ACHN (cell line): ENCODE measurements around the gene CTAGE8.
"Not testable (repeated sequence)": the region's sequence is repeated elsewhere in the genome, so short reads cannot be mapped to it uniquely, and the experiment has no call there.

Source experiments
- DNase-seq: peaks from one replicate; pipeline ENCODE4 v3.0.0-alpha.2; 2015
- in situ Hi-C: cut with HindIII; loops from 2 replicates; pipeline ENCODE4 v1.10.0; 2017; ENCODE audit warnings: low sequenced_read_pairs, low pct_ligation_motif_present, low pct_unique_long_range_greater_than_20kb

CTAGE8 gene, protein sequence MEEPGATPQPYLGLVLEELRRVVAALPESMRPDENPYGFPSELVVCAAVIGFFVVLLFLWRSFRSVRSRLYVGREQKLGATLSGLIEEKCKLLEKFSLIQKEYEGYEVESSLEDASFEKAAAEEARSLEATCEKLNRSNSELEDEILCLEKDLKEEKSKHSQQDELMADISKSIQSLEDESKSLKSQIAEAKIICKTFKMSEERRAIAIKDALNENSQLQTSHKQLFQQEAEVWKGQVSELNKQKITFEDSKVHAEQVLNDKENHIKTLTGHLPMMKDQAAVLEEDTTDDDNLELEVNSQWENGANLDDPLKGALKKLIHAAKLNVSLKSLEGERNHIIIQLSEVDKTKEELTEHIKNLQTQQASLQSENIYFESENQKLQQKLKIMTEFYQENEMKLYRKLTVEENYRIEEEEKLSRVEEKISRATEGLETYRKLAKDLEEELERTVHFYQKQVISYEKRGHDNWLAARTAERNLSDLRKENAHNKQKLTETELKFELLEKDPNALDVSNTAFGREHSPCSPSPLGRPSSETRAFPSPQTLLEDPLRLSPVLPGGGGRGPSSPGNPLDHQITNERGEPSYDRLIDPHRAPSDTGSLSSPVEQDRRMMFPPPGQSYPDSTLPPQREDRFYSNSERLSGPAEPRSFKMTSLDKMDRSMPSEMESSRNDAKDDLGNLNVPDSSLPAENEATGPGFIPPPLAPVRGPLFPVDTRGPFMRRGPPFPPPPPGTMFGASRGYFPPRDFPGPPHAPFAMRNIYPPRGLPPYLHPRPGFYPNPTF

DNA sequence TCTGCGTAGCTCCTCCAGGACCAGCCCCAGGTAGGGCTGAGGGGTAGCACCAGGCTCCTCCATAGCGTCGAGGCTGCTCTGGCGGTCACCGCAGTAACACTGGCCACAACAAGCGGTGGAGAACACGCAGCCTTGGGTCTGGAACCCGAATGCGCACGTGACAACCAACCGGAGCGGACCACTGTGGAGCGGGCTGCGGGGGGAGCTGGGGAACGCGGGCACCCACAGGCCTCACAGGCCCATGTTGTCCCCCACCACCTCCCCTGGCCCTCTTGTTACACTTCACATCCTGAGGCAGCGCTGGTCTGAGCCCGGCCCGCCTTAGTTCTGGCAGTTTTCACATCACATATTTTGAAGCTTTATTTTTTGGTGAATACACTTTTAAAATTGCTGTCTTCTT lies at the start of gene CTAGE8:
CTAGE8 (minus strand) TSS at position 101 of the 400 bp plus-strand sequence; CDS start at position 63, 38 bp downstream.
- DNase-seq, in situ Hi-C loops: not testable (repeated sequence)

DNA sequence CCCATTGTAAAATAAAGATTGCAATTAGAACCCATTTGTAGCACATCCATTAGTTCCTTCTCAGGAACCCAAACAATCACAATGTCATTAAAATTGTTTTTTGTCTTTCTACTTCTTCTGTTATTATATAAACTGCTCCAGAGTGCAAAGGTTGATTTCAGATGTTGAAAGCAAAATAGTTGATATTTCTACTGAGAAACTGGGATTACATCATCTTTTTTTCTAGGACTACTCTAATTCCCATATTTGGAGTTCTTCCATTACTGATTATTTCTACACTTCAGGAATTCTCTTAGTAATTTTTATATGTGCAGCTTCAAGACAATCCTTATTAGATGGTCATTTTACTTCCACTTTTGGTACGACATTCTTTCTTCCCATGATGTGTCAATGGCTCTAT lies 48.4 kb upstream of the CTAGE8 start:
- DNase-seq, in situ Hi-C loops: not testable (repeated sequence)

DNA sequence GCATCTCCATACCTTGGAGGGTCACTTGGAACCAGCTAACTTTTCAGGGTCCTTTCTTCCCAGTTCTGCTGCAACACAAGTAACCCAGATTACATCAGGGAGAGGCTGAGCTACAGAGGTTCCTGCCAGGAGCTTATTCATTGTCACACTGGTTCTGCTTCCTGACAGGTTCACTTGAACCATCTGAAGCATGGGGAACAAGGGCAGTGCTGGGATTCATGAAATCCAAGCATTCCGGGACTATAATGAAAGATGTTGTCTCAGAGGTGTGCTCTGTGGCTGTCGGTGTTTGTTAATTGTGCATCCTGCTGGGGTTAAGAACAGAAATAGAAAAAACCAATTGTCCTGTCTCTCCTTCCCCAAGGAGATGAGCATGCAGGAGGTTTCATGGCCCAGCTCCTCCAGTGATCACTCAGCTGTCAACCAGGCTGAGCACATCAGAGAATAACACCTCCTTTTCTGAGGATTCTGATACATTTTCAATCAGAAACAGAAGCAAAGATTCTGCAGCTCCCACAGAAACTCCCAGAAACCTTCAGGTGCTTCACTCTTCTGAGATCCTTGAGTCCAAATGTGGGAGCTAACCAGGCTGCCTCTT lies 42.9 kb upstream of the CTAGE8 start, which contains the start of gene OR2A1:
OR2A1 (plus strand) TSS at position 548 of the 598 bp plus-strand sequence. CDS start 5,706 bp downstream, outside the sequence.
- in situ Hi-C loops, DNase-seq: not testable (repeated sequence)

DNA sequence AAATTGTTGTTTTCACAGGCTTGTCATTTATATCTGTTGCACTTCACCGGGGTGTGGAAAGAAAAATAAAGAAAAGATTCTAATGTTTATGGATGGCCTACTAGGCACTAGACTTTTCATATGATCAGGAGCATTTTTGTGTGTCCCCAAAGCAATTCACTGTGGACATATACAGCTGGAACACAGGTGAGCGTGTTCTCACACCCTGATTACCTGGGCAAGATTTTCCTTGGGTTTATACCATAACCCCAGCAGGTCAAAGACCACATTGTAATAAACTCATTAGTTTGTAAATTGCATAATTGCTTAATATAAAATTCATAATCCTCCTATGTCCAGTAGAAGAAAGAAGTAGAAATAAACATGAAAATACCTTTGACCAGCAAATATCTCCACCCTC lies 42.1 kb upstream of the CTAGE8 start:
- in situ Hi-C loops = not testable (repeated sequence)

DNA sequence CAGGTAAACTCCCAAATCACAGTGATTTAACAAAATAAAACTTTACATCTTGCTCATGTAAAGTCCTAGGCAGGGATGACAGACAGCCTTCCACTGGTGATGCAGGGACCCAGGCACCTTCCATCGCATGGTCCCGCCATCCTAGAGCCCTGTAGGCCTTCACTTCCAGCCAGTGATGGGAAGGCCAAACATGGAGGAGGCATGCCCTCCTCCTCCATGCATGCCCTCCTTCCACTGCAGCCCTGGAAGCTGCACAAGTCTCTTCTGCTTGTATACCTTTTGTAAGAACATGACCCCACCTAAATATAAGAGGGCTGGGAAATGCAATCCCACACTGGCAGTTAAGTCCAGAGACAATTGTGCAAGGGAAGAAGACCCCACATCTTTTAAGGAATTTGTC lies 40.6 kb upstream of the CTAGE8 start:
- in situ Hi-C loops, DNase-seq: not testable (repeated sequence)

More for the DNA sequence above, 42.1 kb upstream of the CTAGE8 start:
- not testable (repeated sequence) for DNase-seq

DNA sequence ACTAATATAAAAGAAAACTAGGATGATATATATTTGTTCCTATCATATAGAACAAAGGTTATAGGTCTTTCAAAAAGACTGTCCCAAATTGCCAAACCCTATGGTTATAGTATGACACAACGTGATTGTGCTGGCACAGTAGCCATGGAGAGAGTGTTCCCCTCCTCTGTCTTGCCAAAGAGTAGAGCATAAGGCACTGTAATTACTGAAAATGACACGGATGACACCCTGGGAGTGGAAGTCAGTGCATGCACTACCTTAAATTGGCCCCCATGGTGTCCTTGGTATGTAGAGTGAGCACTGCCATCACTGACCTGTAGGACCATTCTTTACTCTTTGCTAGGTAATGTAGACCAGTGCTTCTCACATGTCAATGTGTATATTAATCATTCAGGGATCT lies 36.1 kb upstream of the CTAGE8 start:
- DNase-seq, in situ Hi-C loops: not testable (repeated sequence)

DNA sequence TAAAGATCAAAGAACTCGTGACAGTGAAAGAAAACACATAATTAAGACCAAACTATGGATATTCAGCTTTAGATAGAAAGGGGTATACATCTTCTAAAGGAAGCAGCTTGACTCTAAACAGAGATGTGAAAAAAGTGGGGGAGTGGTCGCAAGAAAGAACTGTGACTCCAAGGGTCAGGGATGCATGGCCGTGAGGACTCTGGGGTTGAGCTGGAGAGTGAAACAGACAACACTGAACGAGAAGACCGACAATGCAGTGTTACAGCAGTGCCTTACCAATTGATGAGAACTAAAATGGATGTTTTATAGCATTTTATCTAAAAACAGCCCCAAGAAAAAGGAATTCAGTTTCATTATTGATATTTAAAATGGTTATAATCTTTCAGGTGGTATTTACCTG lies 34.5 kb upstream of the CTAGE8 start:
- DNase-seq, in situ Hi-C loops: not testable (repeated sequence)

DNA sequence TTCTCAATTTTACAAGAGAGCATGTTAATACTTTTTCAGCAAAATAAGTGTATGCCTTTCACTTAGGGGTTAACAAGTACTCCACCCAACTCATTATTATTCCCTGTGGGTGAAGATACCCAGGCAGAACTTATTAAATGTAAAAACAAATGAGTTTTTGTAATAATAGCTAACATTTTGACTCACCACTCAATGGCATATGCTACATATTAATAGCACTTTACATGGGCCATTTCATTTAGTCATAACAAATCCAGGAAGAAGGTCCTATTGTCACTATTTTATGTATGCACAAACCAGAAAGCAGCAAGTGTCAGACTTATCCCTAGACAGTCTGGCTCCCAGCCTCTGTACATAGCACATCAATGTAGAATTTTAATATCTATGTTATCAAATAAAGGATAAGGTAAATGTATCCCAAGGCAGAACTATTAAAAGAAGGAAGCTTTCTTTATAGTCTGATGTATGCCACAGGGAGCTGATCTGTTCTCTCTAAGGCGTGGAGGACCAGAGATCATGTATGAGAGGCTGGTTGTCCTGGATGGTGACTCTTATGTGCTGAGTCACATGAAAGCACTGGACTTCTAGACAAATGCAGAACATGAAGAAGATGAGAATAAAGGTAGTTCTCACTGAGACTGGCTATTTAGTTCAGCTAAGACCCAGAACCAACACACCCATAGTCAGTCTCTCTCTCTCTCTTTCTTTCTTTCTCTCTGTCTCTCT lies 33.7 kb upstream of the CTAGE8 start:
- DNase-seq, in situ Hi-C loops: not testable (repeated sequence)

DNA sequence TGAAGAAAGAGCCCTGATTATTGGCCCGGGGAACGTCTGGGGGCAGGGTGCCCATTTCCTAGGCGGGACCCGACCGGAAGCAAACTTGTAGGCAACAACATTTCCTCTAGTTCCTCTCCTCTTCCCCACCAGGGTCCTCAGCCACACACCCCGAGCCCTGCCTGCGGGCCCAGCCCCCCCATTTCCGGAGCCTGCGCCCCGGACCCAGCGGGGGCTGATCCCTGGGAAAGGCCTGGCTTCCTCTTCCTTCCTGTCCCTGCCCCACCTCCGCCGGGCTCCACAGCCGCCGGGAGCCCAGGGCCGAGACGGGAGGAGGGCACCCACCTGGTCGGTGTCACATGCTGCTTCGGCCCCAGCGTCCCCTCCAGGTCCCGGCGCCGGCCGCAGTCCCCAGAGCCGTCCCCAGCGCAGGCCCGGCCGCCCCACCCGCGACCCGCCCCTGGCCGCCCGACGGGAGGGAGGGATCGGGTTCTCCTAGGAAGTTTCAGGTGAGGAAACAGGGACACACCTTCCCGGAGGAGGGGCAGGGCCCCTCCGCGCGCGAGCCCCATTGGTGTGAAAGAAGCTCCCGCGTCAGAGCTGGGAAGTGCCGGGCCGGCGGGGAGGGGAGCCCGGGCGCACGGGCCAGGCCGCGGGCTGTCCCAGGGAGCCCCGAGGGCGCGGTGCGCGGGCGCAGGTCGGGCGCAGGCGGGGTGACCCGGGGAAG lies 24.9 kb upstream of the CTAGE8 start:
- DNase-seq, in situ Hi-C loops: not testable (repeated sequence)

DNA sequence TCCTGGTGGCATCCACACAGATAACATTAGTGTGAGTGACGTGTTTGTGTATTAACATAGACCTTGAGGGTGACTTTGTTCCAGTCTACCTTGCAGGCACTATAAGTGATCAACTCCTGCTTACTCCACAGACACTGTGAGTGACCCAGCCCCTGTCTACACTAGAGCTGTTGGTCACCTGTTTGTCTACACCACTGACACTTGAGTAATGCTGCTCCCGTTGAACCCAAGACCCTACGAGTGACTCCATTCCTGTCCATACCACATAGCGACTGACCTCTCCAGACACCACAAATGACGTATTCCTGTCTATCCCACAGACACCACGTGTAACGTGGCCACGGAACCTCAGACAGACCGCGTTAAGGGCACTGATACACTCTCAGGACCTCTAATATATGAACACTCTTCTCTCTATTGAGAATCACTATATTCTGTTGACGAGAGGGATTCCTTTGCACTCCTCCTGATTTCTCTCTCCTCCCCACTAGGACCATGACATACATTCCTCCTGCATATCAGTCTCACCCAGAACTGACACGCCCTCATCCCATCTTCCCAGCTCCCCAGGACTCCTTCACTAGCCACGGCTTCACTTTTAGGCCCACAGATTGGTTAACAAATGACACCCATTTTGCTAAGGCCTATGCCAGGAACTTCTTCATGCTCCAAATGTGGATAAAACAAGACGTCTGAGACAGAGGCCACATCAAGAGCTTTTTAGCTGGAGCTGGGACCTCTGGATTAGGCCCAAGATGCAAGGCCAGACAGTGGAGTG lies 23.5 kb upstream of the CTAGE8 start:
- DNase-seq, in situ Hi-C loops: not testable (repeated sequence)

DNA sequence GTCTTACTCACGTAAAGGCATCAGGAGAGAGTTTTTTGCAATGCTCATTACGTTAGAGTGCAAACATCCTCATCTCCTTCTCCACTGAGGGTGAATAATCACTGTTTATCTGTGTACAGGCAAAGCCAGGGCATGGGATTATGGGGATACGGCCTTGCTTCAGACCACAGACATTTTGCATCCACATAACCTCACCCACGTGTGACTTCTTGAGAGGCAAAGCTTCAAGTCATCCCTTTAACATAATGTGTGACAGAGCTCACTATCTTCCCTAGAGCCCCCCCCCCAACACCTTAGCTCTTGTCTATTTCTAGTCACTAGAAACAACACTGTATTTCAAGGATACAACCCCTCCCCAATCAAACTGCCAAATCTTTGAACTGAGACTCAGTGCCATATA lies 22.5 kb upstream of the CTAGE8 start:
- in situ Hi-C loops = not testable (repeated sequence)

DNA sequence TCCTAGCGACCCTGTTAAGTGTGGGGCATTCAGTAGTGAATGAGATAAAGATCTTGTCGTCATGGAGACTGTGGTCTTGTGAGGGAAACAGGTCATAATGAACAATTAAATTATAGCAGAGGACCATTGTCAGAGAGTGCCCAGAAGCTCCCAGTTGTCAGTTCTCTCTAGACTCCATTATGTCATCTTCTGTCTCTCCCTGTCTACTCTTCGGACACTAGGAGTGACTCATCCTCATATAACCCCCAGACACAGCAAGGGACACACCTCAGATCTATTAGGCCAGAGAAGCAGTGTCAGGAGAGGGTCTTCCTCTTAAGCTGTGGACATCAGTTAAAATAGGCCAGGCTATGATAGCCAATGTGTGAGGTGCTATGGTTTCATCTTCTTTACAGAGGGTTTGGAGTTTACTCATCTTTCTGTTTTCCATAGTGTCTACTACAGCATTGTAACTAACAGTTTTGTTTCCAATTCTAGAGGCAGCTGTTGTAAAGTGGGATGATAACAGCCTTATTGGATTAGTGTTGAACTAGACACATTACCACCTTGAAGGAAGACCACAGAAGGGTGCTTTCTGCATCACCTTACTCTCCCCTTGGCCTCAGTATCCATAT lies 18.2 kb upstream of the CTAGE8 start:
- in situ Hi-C loops = not testable (repeated sequence)

More for the DNA sequence above, 22.5 kb upstream of the CTAGE8 start:
- DNase-seq = not testable (repeated sequence)

DNA sequence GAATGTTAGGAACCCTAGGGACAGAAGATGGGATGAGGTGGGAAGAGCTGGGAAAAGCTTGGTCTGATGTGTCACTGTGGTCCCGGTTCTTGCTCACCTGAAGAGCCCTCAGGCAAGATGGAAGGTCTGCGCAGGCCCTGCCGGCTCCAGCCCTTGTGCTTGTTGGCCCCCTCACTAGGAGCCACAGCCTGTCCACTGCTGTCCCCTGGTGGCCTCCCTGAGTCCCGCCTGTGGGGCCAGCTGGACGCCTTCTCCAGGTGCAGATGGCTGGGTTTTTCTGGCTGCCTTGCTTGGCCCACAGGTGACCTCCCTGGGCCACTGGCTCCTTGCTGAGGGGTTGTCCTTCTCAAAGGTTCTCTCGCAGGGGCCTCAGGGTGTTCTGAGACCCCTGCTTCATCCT lies 14.6 kb upstream of the CTAGE8 start:
- DNase-seq, in situ Hi-C loops: not testable (repeated sequence)

More for the DNA sequence above, 18.2 kb upstream of the CTAGE8 start:
- not testable (repeated sequence) for DNase-seq

DNA sequence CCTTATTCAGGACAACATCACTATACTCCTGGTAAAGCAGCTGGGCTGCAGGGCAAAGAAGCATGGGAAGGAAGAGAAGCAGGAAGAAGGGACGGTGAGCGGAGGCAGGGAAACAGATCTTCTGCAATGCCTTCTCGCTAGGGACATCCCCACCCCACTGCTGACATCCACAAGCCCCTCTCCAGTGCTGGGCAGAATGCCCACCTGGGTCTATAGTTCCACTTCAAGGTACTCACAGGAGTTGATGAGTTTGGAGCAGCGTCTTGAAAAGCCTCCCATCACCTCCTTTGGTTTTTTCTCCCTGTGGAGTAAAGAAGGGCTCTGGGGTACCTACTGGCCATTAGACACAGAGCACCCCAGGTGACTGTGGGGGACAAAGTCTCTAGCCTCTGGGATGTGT lies 13.4 kb upstream of the CTAGE8 start:
- in situ Hi-C loops = not testable (repeated sequence)

DNA sequence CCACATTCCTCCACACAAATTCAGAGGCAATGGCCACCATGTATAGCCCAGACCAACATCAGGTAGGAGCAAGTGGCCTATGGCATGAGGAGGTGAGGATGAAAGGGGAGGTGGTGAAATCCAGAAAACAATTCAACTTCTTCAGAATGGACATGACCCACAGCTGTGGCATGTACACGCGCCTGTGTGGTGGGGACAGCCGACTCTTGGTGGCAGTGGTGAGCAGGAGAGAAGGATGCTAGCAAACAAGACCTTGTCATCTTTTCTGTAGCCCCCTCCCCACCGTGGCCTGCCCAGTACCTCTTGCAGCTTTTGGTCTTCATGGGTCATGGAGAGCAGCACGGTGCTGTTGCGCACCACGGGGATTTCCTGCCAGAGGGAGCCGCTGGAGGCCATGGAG lies 12.9 kb upstream of the CTAGE8 start:
- DNase-seq, in situ Hi-C loops: not testable (repeated sequence)

More for the DNA sequence above, 13.4 kb upstream of the CTAGE8 start:
- not testable (repeated sequence) for DNase-seq

DNA sequence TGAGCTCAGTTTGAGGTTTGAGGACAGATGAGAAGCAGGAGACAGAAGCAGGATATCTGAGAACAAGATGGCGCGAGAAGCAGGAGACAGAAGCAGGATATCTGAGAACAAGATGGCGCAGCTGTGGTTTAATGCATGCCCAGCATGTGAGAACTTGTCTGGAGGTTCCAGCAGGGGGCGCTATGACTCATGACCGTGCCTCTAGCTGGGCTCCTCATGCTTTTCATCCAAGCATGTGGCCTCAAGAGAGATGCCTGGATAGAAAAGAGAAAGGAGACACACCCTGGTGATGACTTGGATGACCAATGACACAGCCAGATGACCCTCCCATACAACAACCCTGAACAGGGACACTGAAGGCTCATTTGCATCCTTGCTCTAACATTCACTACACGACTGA lies 10.9 kb upstream of the CTAGE8 start:
- in situ Hi-C loops = not testable (repeated sequence)

More for the DNA sequence above, 10.9 kb upstream of the CTAGE8 start:
- not testable (repeated sequence) for DNase-seq
